ENCODE measurements around the gene DCAF4.
A peak's percentile ranks its signal among the peaks of the same experiment; 100 is the strongest.

DCAF4 gene

GRCh38 chr14:72926292-72927028, at the start of gene DCAF4:
Gene DCAF4 (plus strand): TSS chr14:72926464. CDS start chr14:72937979, 11,515 bp downstream.
- peak; percentile 96 for DNase-seq

GRCh38 chr14:72876710-72877063, 49.6 kb upstream of the DCAF4 start:
- DNase-seq: no peak

- no peak for DNase-seq
Observed at GRCh38 chr14:72878746-72879145, 47.5 kb upstream of the DCAF4 start.

GRCh38 chr14:72879431-72879830, 46.8 kb upstream of the DCAF4 start:
- DNase-seq: no peak

- no peak for DNase-seq
Observed at GRCh38 chr14:72880164-72880563, 46.1 kb upstream of the DCAF4 start.

GRCh38 chr14:72880820-72881219, 45.4 kb upstream of the DCAF4 start:
- no peak for DNase-seq

- no peak for DNase-seq
Observed at GRCh38 chr14:72881543-72881942, 44.7 kb upstream of the DCAF4 start.

- no peak for DNase-seq
Observed at GRCh38 chr14:72882047-72882446, 44.2 kb upstream of the DCAF4 start.

- no peak for DNase-seq
Observed at GRCh38 chr14:72882463-72882862, 43.8 kb upstream of the DCAF4 start.

- no peak for DNase-seq
Observed at GRCh38 chr14:72883109-72883508, 43.2 kb upstream of the DCAF4 start.

GRCh38 chr14:72883961-72884360, 42.3 kb upstream of the DCAF4 start:
- no peak for DNase-seq

GRCh38 chr14:72884386-72884785, 41.9 kb upstream of the DCAF4 start:
- DNase-seq: no peak

GRCh38 chr14:72887514-72887913, 38.8 kb upstream of the DCAF4 start:
- no peak for DNase-seq

- no peak for DNase-seq
Observed at GRCh38 chr14:72888192-72888591, 38.1 kb upstream of the DCAF4 start.

- DNase-seq: no peak
Observed at GRCh38 chr14:72888636-72889201, 37.5 kb upstream of the DCAF4 start.

- no peak for DNase-seq
Observed at GRCh38 chr14:72889366-72889765, 36.9 kb upstream of the DCAF4 start.

GRCh38 chr14:72891666-72892102, 34.6 kb upstream of the DCAF4 start:
- no peak for DNase-seq

- no peak for DNase-seq
Observed at GRCh38 chr14:72892103-72892878, 34.0 kb upstream of the DCAF4 start.

GRCh38 chr14:72892879-72893635, 33.2 kb upstream of the DCAF4 start:
- no peak for DNase-seq

- DNase-seq: peak; percentile 93
Observed at GRCh38 chr14:72893636-72894322, 32.5 kb upstream of the DCAF4 start, which contains the start of gene DPF3. Gene DPF3 (minus strand): TSS chr14:72894101. CDS start chr14:72894088, 13 bp downstream.

- no peak for DNase-seq
Observed at GRCh38 chr14:72894323-72894622, 32.0 kb upstream of the DCAF4 start.

GRCh38 chr14:72894623-72895378, 31.5 kb upstream of the DCAF4 start:
- no peak for DNase-seq

Data from CD4-positive, alpha-beta T cell treated with Interferon gamma for 1 hour (primary cell).